Esophagus muscularis mucosa (tissue), 4 donors: ENCODE data around the gene ZBP1.

ENCODE experiments used
- EP300 ChIP-seq: sonication (generic); formaldehyde crosslinking; IDR thresholded peaks from one replicate; pipeline ENCODE4 v1.6.1; 2017; ENCODE audit warnings: antibody characterized with exemption
- POLR2A ChIP-seq: fragments of 450-650 bp; IDR thresholded peaks from one replicate; pipeline ENCODE4 v1.6.1; 2017; ENCODE audit warnings: antibody characterized with exemption, moderate library complexity, mild to moderate bottlenecking, low read depth
- POLR2AphosphoS5 ChIP-seq, 2 donors: sonication (generic); formaldehyde crosslinking; IDR thresholded peaks; one replicate each; pipeline ENCODE4 v1.6.1; 2017; ENCODE audit warnings: antibody characterized with exemption in 2 of 2
- TF ChIP-seq, protein P1 (sequence below), 3 experiments: fragments of 200-600 bp in 2 of 3; fragments of 450-650 bp in 1 of 3; sonication (generic) in 2 of 3; IDR thresholded peaks; one replicate each; pipeline ENCODE4 v1.5.1; 2017 to 2019; ENCODE audit warnings: antibody characterized with exemption in 3 of 3, mild to moderate bottlenecking in 2 of 3, moderate library complexity in 1 of 3

DNA sequence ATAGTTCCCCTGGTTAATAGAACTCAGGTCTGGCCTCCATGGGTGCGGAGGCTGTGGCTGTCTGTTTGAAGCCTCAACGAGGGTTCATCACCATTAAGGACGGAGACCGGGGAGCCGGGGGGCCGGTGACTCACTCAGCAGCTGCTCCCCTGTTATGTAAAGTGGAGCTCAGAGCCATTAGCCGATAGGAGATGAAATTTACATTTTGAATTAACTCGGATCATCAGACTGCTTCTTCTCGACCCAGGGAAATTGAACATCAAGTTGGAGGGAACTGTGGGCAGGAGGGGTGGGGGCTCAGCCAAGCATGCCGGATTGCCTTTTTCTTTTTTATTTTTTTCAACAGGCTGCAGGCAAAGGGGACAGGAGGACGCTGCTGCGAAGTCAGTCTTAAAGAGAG is 47.0 kb downstream of the ZBP1 start:
- TF ChIP-seq POLR2A (no peak), POLR2AphosphoS5 (IDR thresholded peaks at IDR 0.05) (no peak), EP300 (no peak)
- TF ChIP-seq, protein P1, sequence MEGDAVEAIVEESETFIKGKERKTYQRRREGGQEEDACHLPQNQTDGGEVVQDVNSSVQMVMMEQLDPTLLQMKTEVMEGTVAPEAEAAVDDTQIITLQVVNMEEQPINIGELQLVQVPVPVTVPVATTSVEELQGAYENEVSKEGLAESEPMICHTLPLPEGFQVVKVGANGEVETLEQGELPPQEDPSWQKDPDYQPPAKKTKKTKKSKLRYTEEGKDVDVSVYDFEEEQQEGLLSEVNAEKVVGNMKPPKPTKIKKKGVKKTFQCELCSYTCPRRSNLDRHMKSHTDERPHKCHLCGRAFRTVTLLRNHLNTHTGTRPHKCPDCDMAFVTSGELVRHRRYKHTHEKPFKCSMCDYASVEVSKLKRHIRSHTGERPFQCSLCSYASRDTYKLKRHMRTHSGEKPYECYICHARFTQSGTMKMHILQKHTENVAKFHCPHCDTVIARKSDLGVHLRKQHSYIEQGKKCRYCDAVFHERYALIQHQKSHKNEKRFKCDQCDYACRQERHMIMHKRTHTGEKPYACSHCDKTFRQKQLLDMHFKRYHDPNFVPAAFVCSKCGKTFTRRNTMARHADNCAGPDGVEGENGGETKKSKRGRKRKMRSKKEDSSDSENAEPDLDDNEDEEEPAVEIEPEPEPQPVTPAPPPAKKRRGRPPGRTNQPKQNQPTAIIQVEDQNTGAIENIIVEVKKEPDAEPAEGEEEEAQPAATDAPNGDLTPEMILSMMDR (IDR thresholded peaks at IDR 0.05) = no peak
